Stomach (tissue), 9 donors: Measurements from ENCODE around the gene WNT3. TPM values are rescaled to one million over a fixed set of nuclear protein-coding genes. Genes with fewer than 3 reads are reported as not detected.
A peak's percentile ranks its signal among the peaks of the same experiment; 100 is the strongest.

Source experiments
- DNase-seq, 2 donors: peaks; one replicate each; pipeline versions ENCODE4 v3.0.0 to v3.0.0-alpha.2; 2013 to 2019
- H3K27ac ChIP-seq, 5 donors: fragments of 200-600 bp in 4 of 5; sonication (generic) in 4 of 5; one replicate each; pipeline ENCODE4 v1.5.1; 2013 to 2019; ENCODE audit warnings: mild to moderate bottlenecking in 1 of 5, moderate library complexity in 1 of 5
- H3K27me3 ChIP-seq, 3 donors: fragments of 200-600 bp; sonication (generic); one replicate each; pipeline ENCODE4 v1.5.1; 2017 to 2019; ENCODE audit warnings: mixed run types in 1 of 3
- H3K36me3 ChIP-seq, 4 donors: fragments of 200-600 bp; sonication (generic); 1 replicate in 3 of 4; 2 replicates in 1 of 4; pipeline ENCODE4 v1.5.1; 2016 to 2019
- H3K4me1 ChIP-seq, 4 donors: fragments of 200-600 bp; sonication (generic); one replicate each; pipeline ENCODE4 v1.5.1; 2016 to 2019
- H3K4me3 ChIP-seq, 4 donors: fragments of 200-600 bp; sonication (generic) in 3 of 4; one replicate each; pipeline ENCODE4 v1.5.1; 2016 to 2019; ENCODE audit warnings: mild to moderate bottlenecking in 1 of 4
- H3K9me3 ChIP-seq, 4 donors: fragments of 200-600 bp; sonication (generic); one replicate each; pipeline ENCODE4 v1.5.1; 2016 to 2019
- EP300 ChIP-seq: sonication (generic); formaldehyde crosslinking; IDR thresholded peaks from one replicate; pipeline ENCODE4 v1.6.1; 2017; ENCODE audit warnings: antibody characterized with exemption
- POLR2A ChIP-seq, 4 donors: fragments of 450-650 bp; IDR thresholded peaks; one replicate each; pipeline ENCODE4 v1.6.1; 2016; ENCODE audit warnings: antibody characterized with exemption in 4 of 4, control low read depth in 2 of 4, mild to moderate bottlenecking in 1 of 4, moderate library complexity in 1 of 4
- POLR2AphosphoS5 ChIP-seq, 3 donors: sonication (generic); formaldehyde crosslinking; IDR thresholded peaks; one replicate each; pipeline ENCODE4 v1.6.1; 2016; ENCODE audit warnings: antibody characterized with exemption in 3 of 3
- WGBS, 5 donors: extraction: QIAGEN DNeasy Blood & Tissue Kit in 3 of 5; methylation state at CpG; one replicate each; pipeline versions ENCODE4 v1.1.5 to v1.1.7; 2013 to 2018; 5-methylcytosine and 5-hydroxymethylcytosine counted together
- intact Hi-C: fragments of 100-400 bp; cut with DNase I; formaldehyde crosslinking; loops from one replicate; pipeline ENCODE4 v1.15.1; 2023; ENCODE audit warnings: low total_unique reads
- polyA plus RNA-seq, 3 donors: library from polyadenylated mRNA; stranded (reverse); fragments of 200-250 nt; gene quantifications; one replicate each; pipeline ENCODE4 v1.2.3, GENCODE V29; 2013
- total RNA-seq, 5 donors: library from RNA; depleted of rRNA; stranded (reverse); fragments of >200 nt; gene quantifications; one replicate each; pipeline versions ENCODE4 v1.1.0 to v1.2.3, GENCODE V29; 2014 to 2016
- TF ChIP-seq, protein P1 (sequence below), 7 experiments: fragments of 450-650 bp in 4 of 7; fragments of 200-600 bp in 3 of 7; sonication (generic) in 3 of 7; IDR thresholded peaks; one replicate each; pipeline ENCODE4 v1.5.1; 2016 to 2019; ENCODE audit warnings: antibody characterized with exemption in 7 of 7, control low read depth in 2 of 7, mild to moderate bottlenecking in 1 of 7
- donor health status: healthy with polysubstance abuse.
- donor health status: Bipolar disorder and iron deficiency.
- donor health status: healthy.

The WNT3 gene
- total and polyA plus RNA-seq, 8 donors = 0.14 to 0.73 (median 0.34) TPM; not detected in 2

DNA sequence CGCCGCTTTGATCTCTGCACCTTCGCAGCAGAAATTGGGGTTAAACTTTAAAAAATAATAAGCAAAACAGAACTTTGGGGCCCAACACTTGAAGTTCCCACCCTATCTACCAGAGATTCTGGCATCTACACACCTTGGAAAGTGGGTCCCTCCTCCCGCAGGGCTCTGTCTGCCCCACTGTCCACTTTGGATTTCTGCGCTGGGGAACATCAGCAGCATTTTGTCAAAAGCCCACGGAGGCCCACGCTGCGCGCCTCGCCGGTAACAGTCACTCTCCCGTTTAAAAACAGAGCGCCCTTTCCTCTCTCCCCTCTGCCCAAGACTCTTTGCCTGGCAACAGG lies 32.2 kb upstream of the WNT3 start:
- no peak for DNase-seq
- intact Hi-C loops = no loop called here
- H3K4me1 ChIP-seq = peaks cover 10 to 16% (median 15%) of the 10 kb centered on the region in 4 donors
- H3K27me3 ChIP-seq = peaks cover 15 to 94% (median 32%) of the 10 kb centered on the region in 3 donors
- peak overlapping the region in 2 of 4 donors; percentile 45 to 54 for H3K4me3 ChIP-seq
- TF ChIP-seq, protein P1, sequence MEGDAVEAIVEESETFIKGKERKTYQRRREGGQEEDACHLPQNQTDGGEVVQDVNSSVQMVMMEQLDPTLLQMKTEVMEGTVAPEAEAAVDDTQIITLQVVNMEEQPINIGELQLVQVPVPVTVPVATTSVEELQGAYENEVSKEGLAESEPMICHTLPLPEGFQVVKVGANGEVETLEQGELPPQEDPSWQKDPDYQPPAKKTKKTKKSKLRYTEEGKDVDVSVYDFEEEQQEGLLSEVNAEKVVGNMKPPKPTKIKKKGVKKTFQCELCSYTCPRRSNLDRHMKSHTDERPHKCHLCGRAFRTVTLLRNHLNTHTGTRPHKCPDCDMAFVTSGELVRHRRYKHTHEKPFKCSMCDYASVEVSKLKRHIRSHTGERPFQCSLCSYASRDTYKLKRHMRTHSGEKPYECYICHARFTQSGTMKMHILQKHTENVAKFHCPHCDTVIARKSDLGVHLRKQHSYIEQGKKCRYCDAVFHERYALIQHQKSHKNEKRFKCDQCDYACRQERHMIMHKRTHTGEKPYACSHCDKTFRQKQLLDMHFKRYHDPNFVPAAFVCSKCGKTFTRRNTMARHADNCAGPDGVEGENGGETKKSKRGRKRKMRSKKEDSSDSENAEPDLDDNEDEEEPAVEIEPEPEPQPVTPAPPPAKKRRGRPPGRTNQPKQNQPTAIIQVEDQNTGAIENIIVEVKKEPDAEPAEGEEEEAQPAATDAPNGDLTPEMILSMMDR (IDR thresholded peaks at IDR 0.05) = no peak
- TF ChIP-seq POLR2AphosphoS5 (IDR thresholded peaks at IDR 0.05) = no peak
- no peak for TF ChIP-seq POLR2A (IDR thresholded peaks at IDR 0.05)
- no peak for TF ChIP-seq EP300
- H3K9me3 ChIP-seq = no peaks in the 10 kb centered on the region
- no peaks in the 10 kb centered on the region for H3K36me3 ChIP-seq
- H3K27ac ChIP-seq = no peak overlapping the region
- WGBS, 5 donors = 37 to 51% (median 40%) methylated on average over 13 of the region's 13 CpGs

DNA sequence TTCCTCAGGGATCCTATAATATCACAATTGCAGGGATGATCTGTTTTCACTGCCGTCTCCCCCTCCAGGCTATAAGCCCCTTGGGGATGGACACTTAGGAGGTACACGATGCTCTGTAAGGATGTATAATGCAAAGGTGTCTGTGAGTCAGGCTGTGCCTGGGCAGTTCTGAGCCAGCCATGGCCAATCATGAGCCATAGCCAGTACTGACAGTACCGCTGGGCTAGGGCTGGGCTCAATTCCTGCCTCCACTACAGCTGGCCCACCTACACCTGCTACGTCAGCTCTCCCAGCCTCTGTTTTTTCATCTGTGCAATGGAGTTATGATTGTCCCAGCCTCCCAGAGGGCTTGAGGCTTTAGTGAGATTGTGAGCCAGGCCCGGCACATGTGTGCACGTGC lies 30.0 kb upstream of the WNT3 start:
- intact Hi-C loops = no loop called here
- peaks cover 15 to 97% (median 32%) of the 10 kb centered on the region in 3 donors for H3K27me3 ChIP-seq
- no peak overlapping the region for H3K27ac ChIP-seq
- TF ChIP-seq POLR2A (IDR thresholded peaks at IDR 0.05) (no peak), POLR2AphosphoS5 (IDR thresholded peaks at IDR 0.05) (no peak)
- no peak for DNase-seq
- peaks cover 0 to 2% (median under 1%) of the 10 kb centered on the region in 4 donors for H3K9me3 ChIP-seq
- WGBS, 5 donors = 76 to 100% (median 82%) methylated on average over 2 to 6 of the region's 6 CpGs
- no peak overlapping the region for H3K4me3 ChIP-seq
- H3K4me1 ChIP-seq = peaks cover 10 to 16% (median 15%) of the 10 kb centered on the region in 4 donors
- H3K36me3 ChIP-seq = no peaks in the 10 kb centered on the region

DNA sequence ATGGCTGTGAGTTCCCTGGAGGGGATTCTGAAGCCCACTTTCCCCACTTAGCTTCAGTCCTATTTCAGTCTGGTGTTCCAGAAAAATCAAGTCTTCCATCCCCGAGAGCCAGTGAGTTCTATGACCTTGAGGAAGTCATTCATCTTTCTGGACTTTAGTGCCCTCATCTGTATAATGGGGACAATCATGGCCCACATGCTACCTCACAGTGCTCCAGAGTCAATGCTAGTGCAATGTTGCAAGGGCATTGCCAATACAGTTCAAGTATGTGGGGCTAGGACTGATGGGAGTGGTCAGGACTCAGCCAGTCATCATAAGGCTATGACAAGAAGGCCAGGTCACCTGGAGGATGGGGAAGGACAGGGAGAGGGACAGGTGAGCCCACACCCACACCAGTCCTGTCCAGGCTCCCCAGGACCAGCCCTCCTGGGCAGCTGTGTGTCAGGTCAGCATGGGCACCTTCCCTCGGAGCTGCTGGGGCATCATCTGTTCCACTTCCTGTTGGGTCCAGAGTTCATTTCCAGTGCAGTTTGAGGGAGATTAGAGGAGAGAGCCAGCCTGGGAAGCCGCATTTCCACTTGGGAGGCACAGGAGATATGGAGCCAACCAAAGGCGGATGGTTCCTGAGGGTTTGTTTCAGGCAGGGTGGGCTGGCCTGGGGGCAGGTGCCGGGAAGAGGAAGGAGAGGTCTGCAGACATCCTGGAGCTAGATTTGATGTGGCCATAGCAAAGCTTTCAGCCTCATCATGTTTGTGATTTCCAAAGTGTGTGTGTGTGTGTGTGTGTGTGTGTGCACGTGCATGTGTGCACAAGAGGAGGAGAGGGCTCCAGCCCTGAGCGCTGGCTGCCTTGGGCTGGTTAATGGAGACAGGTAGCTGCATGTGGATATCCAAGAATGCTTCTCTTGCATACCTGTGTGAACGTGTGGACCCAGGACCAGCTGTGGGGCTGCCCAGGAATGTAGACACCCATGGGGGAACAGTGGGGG lies 29.0 kb upstream of the WNT3 start:
- WGBS, 5 donors = 42 to 56% (median 51%) methylated on average over 7 to 8 of the region's 8 CpGs
- Histone ChIP-seq H3K27me3 (peaks cover 15 to 94% (median 30%) of the 10 kb centered on the region in 3 donors), H3K36me3 (no peaks in the 10 kb centered on the region), H3K27ac (no peak overlapping the region), H3K9me3 (peaks cover 3 to 12% (median 9%) of the 10 kb centered on the region in 4 donors), H3K4me3 (no peak overlapping the region), H3K4me1 (peaks cover 10 to 16% (median 15%) of the 10 kb centered on the region in 4 donors)
- intact Hi-C loops = no loop called here
- DNase-seq = peak in 1 of 2 donors; percentile 24
- TF ChIP-seq POLR2A (IDR thresholded peaks at IDR 0.05) = no peak
- TF ChIP-seq EP300 = no peak
- TF ChIP-seq POLR2AphosphoS5 (IDR thresholded peaks at IDR 0.05) = no peak
- TF ChIP-seq, protein P1 (IDR thresholded peaks at IDR 0.05) = no peak

DNA sequence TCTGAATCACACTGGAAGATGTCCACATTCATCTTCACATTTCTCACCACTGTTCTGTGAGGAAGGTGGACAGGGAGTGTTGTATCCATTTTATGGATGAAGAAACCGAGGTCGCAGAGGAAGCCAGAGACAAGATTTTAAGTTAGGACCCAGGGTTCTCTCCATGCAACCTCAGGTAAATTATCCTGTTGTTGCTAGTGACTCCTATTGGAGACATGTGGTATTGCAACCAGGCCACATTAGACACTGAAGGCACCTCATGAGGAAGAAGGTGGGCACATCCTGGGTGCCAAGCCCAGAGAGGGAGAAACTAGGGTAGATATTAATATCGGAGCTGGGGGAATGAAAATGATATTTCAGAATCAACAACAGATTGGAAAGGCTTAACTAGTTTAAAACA lies 24.3 kb upstream of the WNT3 start:
- Histone ChIP-seq H3K36me3 (no peaks in the 10 kb centered on the region), H3K27ac (no peak overlapping the region), H3K4me1 (peaks cover 0 to 7% (median 6%) of the 10 kb centered on the region in 4 donors), H3K27me3 (peaks cover 9 to 72% (median 21%) of the 10 kb centered on the region in 3 donors), H3K4me3 (no peak overlapping the region), H3K9me3 (peaks cover 3 to 14% (median 9%) of the 10 kb centered on the region in 4 donors)
- TF ChIP-seq POLR2AphosphoS5 (IDR thresholded peaks at IDR 0.05) = no peak
- TF ChIP-seq, protein P1 (IDR thresholded peaks at IDR 0.05) = peak in 1 of 7 experiments; percentile 27
- no peak for DNase-seq
- WGBS, 5 donors = 91 to 100% (median 96%) methylated on average over 3 of the region's 3 CpGs
- intact Hi-C loops = no loop called here
